ENCODE results near the gene HTT.

- TF ChIP-seq CTCF (IDR thresholded peaks at IDR 0.05 in 2 of 3, conservative IDR thresholded peaks at IDR 0.05 in 1 of 3; ENCODE audit: control insufficient read depth in 2 of 3, extremely low read depth in 1 of 3, insufficient read depth in 1 of 3, low read depth in 3 of 3, low read length in 3 of 3) (no peak), RUNX3 (IDR thresholded peaks at IDR 0.05; ENCODE audit: low read length) (no peak)
These were observed 48.7 kb downstream of the HTT start for GRCh38 chr4:3123181-3123671.

All from GM12878 (cell line).